ENCODE measurements around the gene PLEKHG5. TPM values are rescaled to one million over a fixed set of nuclear protein-coding genes. Genes with fewer than 3 reads are reported as not detected.
"Not testable (repeated sequence)": the region's sequence is repeated elsewhere in the genome, so short reads cannot be mapped to it uniquely, and the experiment has no call there.

The PLEKHG5 gene
- total RNA-seq, 4 donors from 2014 or later = 24.3 to 37.8 (median 32.6) TPM

- H3K4me1 ChIP-seq = peaks cover 17 to 34% (median 21%) of the 10 kb centered on the region in 3 donors
- intact Hi-C loops (cut with DNase I) = no loop called here
- H3K36me3 ChIP-seq = peaks cover 0 to 6% (median 0%) of the 10 kb centered on the region in 3 donors
- no peak overlapping the region for H3K27ac ChIP-seq
- TF ChIP-seq CTCF (IDR thresholded peaks at IDR 0.05) (no peak), POLR2A (IDR thresholded peaks at IDR 0.05) (no peak)
- peaks cover 9 to 97% (median 17%) of the 10 kb centered on the region in 4 donors for H3K27me3 ChIP-seq
- H3K9me3 ChIP-seq = no peaks in the 10 kb centered on the region
- peak overlapping the region in 3 of 4 donors; percentile 13 to 57 (median 35) for H3K4me3 ChIP-seq
- DNase-seq = no peak
- 43 to 57% methylated on average over 5 to 8 of the region's 66 CpGs for WGBS, 2 donors
These were observed 42.5 kb downstream of the PLEKHG5 start for GRCh38 chr1:6448749-6449631.

GRCh38 chr1:6447818-6448748 is 43.4 kb downstream of the PLEKHG5 start:
- Histone ChIP-seq H3K27me3 (peaks cover 9 to 97% (median 17%) of the 10 kb centered on the region in 4 donors), H3K9me3 (no peaks in the 10 kb centered on the region), H3K27ac (no peak overlapping the region), H3K4me1 (peaks cover 17 to 30% (median 21%) of the 10 kb centered on the region in 3 donors), H3K36me3 (peaks cover 0 to 6% (median 0%) of the 10 kb centered on the region in 3 donors), H3K4me3 (peak overlapping the region in 3 of 4 donors; percentile 13 to 57 (median 35))
- 0% methylated on average over 2 of the region's 68 CpGs; no CpG with 5 or more reads in 1 of the 2 donors for WGBS, 2 donors
- peak in 1 of 6 experiments; percentile 24 for TF ChIP-seq CTCF (IDR thresholded peaks at IDR 0.05)
- no peak for TF ChIP-seq POLR2A (IDR thresholded peaks at IDR 0.05)
- intact Hi-C loops (cut with DNase I) = no loop called here
- no peak for DNase-seq

DNA sequence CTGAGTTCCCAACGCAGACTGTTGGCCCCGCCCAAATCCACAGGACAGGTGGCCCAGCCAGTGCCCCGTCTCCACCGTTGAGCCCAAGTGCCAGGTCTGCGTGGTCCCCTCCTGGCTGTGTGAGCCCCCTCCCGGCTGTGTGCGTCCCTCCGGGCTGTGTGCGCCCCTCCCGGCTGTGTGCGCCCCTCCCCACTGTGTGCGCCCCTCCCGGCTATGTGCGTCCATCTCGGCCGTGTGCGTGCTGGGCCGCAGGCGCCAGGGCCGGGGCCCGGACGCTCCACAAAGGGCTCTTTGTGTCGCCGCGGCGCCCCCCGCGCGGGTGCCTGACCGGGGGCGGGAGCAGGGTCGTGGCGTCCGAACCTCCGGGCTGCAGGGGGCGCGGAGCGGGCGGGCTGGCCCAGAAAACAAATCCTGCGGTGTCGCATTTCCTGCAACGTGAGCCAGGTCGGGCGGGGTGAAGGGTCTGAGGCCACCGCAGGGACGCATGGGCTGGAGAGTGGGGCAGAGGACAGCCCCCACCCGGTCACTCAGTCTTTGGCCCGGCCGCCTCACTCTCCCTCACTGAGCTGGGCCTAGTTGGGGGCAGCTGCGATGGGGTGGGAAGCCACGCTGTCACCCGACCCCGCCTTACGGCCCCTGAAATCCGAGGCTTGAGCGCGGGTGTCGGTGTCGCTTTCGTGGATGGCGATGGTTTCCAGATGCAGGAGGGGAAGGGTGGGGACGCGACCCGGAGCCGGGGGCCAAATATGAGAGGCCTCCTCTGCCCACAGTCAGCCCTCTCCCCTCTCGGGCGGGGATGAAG is 44.2 kb downstream of the PLEKHG5 start:
- TF ChIP-seq POLR2A (IDR thresholded peaks at IDR 0.05) = no peak
- TF ChIP-seq CTCF (IDR thresholded peaks at IDR 0.05) = no peak
- Histone ChIP-seq H3K27ac (no peak overlapping the region), H3K9me3 (no peaks in the 10 kb centered on the region), H3K4me3 (peak overlapping the region in 3 of 4 donors; percentile 13 to 57 (median 35)), H3K36me3 (peaks cover 0 to 6% (median 0%) of the 10 kb centered on the region in 3 donors), H3K4me1 (peaks cover 17 to 30% (median 21%) of the 10 kb centered on the region in 3 donors), H3K27me3 (peaks cover 9 to 90% (median 17%) of the 10 kb centered on the region in 4 donors)
- DNase-seq = no peak
- intact Hi-C loops (cut with DNase I) = no loop called here
- 7% methylated on average over 10 of the region's 67 CpGs; no CpG with 5 or more reads in 1 of the 2 donors for WGBS, 2 donors

- no peak overlapping the region for H3K27ac ChIP-seq
- intact Hi-C loops (cut with DNase I) = no loop called here
- DNase-seq = no peak
- peaks cover 17 to 30% (median 21%) of the 10 kb centered on the region in 3 donors for H3K4me1 ChIP-seq
- TF ChIP-seq POLR2A (IDR thresholded peaks at IDR 0.05) (no peak), CTCF (IDR thresholded peaks at IDR 0.05) (no peak)
- 42% methylated on average over 2 of the region's 4 CpGs; no CpG with 5 or more reads in 1 of the 2 donors for WGBS, 2 donors
- peaks cover 9 to 90% (median 17%) of the 10 kb centered on the region in 4 donors for H3K27me3 ChIP-seq
- peaks cover 0 to under 1% (median 0%) of the 10 kb centered on the region in 3 donors for H3K36me3 ChIP-seq
- H3K4me3 ChIP-seq = peak overlapping the region in 1 of 4 donors; percentile 57
- no peaks in the 10 kb centered on the region for H3K9me3 ChIP-seq
These were observed 44.8 kb downstream of the PLEKHG5 start for GRCh38 chr1:6446665-6447015.

DNA sequence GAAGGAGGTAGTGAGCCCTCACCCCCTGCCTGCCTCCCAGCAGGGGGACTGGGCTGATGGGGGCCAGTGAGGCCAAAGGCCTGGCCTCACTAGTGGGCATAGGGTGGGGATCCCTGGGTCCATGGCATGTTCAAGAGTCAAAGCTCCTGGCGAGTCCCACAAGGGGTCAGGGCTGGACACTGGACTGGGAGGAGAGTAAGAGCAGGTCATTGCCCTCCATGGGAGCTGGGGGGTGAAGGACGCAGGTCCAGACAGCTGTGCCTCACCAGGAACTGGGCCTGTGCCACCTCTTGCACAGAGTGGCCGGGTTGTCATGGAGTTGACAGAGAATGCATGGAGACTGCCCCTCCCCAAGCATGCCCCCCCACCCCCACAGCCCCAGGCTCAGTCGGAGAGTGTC is 45.5 kb downstream of the PLEKHG5 start:
- DNase-seq; H3K9me3 ChIP-seq; H3K4me3 ChIP-seq; intact Hi-C loops (cut with DNase I); H3K36me3 ChIP-seq; H3K27ac ChIP-seq: not testable (repeated sequence)
- Histone ChIP-seq H3K4me1 (peaks cover 17 to 31% (median 21%) of the 10 kb centered on the region in 3 donors), H3K27me3 (peaks cover 9 to 90% (median 17%) of the 10 kb centered on the region in 4 donors)
- 60% methylated on average over 1 of the region's 4 CpGs; no CpG with 5 or more reads in 1 of the 2 donors for whole genome bisulfite sequencing, 2 donors

Measured in esophagus squamous epithelium (tissue), 5 donors.